GM21515 (cell line): Measurements from ENCODE around the gene QSER1.
"Not testable (repeated sequence)": the region's sequence is repeated elsewhere in the genome, so short reads cannot be mapped to it uniquely, and the experiment has no call there.

Experiments
- ATAC-seq: cut with Tn5 transposase; IDR thresholded peaks from one replicate; pipeline ENCODE4 v1.9.1; 2021; ENCODE audit not compliant: unreplicated experiment

Gene QSER1

DNA sequence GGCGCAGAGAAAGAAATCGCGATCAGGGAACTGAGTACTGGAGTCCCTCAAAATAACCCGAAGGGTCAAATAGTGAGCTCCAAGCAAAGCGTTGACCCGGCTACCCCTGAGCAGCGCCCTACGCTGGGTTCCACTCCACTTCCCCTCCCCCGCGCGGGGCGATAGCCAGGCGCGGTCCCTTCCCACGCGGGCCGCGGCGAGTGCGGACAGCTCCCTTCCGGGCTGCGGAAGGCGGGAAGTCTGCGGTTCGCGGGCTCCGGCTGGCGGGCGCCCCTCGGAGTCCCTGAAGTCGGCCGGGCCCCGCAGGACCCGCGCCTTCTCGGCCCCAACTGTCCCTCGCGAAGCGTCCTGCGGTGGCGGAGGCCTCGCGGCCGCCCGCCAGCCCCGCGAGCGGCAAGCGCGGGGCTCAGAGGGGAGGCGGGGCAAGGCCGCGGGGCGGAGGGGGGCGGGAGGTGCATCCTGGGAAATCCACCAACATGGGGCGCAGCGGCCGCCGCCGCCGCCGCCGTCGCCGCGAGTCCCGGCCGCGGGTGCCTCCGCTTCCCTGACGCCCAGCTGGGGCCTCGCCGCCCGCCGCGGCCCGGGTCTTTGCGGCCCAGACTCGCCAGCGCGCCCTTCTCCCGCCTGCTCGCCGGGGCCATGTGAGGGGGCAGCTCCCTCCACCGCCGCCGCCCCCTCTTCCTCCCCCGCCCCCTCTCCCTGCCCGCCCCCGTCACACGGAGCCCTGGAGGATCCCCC is at the start of gene QSER1:
QSER1 (plus strand) TSS at position 457 of the 738 bp plus-strand sequence. CDS start 315 bp downstream, outside the sequence.
- ATAC-seq, result peak; percentile 62

DNA sequence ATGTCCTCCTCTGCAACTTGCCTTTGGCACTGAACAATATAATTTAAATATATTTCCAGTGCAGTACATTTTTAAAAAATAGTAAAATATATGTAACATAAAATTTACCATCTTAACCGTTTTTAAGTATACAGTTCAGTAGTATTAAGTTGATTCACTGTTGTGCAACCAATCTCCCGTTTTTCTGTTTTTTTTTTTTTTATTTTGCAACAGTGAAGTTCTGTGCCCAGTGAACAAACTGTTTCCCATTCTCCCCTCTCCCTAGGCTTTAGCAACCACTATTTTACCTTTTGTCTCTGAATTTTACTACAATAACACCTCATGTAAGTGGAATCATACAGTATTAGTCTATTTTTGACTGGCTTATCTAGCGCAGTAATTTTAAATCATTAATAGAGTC is 49.1 kb upstream of the QSER1 start:
- ATAC-seq, result no peak

DNA sequence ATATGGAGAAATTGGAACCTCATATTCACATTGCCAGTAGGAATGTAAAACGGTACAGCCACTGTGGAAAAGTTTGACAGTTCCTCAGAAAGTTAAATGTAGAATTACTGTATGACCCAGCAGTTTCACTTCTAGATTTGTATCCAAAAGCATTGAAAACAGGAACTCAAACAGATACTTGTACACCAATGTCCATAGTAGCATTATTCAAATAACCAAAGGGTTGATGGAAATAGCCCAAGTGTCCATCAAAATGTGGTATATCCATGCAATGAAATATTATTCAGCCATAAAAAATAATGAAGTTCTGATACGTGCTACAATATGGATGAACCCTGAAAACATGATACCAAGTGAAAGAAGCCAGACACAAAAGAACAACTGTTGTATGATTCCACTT is 45.1 kb upstream of the QSER1 start:
- ATAC-seq, result no peak

DNA sequence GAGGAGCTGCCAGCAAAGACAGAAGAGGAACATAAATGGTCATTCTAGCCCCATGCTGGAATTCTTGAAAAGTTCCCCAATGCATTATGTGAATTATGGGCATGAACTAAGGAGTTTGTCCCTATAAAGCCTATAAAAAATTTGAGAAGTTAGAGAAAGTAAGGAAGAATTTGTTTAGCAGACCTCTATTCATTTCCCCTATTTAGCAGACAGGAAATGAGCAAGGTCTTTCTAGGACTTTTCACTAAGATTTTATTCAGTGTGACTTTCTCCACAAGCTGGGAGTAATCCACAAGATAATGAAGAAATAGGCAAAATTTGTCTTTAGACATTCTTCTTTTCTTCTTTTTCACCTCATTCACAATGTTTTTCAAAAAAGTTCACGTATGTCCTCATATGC is 42.9 kb upstream of the QSER1 start:
- ATAC-seq, result no peak

DNA sequence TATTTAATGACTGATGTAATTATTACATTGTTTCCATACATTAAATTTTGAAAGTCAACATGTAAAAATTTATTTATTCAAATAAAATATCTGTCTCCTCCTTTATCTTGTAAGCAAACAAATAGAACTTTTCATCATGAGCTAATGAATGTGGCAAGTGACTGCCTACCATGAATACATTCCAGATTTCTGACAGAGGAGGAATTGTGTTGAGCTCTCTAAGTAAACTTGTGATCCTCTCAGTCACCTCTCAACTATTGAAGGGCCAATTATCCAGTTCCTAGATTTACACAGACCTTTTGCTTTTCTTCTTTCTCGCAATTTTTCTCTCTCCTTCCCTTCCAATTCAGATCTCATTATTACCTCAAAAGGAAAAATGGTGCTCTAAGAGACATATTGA is 41.4 kb upstream of the QSER1 start:
- ATAC-seq, result no peak

DNA sequence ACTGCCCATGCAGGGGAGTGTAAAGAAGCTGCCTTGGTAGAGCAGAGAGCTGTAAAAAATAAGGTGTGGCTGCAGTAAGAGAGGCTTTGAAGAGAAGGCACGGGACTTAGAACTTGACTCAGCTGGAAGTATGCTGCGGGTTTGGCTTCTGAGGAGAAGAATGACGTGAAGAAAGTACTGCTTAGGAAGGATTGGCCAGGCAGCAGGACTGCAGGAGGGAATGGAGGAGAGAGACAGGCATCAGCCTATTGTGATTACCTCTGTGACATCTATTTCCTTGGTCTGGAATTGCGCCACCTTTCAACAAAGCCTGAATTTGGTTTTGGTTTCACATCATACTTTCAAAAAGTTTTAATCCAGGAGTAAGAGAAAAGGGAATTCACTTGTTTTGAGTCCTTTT is 40.4 kb upstream of the QSER1 start:
- ATAC-seq, result no peak

DNA sequence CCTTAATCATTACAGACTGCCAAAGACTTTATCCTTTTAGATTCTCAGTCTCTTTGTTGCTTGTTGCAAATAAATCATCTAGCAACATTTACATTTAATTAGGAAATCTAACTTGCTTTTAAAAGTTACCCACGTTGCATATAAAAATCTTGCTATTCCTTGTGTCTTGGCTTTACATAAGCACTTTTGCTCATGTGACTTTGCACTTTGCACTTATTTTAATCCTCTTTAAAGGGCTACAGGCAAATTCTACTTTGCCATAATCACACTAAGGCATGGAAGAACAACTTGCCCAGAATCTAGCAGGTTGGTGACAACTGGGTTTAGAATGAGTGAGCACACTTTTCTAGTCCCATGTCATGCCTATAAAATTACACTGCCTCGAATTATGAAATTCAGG is 37.0 kb upstream of the QSER1 start:
- no peak for ATAC-seq

DNA sequence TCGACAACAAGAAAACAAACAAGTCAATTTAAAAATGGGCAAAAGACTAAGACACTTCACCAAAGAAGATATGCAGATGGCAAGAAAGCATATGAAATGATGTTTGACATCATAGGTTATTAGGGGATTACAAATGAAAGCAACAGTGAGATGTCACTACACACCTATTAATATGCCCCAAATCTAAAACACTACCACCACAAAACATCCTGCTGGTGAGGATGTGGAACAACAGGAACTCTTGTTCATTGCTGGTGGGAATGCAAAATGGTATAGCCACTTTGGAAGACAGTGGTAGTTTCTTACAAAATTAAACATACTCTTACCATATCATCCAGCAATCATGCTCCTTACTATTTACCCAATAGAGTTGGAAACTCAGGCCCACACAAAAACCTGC is 33.9 kb upstream of the QSER1 start:
- ATAC-seq, result no peak

DNA sequence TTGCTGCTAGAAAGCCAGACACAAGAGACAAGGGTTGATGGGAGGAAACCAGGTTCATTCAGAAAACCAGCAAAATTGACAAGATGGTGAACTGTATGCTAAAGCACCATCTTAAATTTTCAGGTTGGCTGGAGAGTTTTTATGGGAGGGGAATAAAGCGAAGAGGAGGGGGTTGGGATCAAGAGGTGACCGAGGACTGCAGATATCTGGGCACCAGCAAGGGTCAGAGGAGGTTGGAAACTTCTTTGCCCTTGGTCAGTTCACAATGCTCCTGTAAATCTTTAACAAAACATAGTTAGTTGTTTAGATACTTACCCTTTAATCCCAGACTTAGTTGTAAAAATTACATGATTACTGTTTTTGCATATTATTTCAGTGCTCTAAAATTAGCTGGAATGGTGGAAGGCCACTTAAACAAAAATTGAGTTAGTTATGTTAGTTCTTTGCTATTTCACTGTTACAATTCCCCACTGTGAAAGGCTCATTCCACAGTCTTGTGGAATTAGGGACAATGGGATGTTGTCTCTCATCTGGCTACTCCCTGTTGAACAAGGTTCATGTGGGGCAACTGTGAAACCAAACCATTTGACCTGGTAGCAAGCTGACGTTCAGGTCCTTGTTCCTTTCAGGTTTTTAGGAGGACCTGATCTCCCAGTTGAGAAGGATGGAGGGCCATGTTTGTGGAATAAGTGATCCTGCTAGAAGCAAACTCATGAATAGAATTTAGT is 30.6 kb upstream of the QSER1 start:
- ATAC-seq, result no peak

DNA sequence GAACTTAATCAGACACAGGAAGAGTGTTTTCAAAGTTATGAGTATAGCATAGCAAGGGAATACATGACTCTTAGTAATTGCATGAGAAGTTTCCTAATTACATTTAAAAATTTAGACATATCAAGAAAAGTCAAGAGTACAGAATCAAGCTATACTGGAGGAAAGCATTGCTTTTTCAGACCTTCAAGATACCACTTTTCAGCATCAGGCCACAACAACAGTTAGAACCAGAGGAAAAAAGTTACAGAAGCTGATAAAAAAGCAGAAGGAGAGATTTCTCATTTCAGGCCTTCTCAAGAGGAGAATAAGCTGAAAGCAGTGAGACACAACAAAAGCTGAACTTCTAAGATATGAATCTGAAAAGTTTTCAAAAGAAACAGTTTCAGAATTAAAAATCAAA is 28.1 kb upstream of the QSER1 start:
- ATAC-seq, result no peak

DNA sequence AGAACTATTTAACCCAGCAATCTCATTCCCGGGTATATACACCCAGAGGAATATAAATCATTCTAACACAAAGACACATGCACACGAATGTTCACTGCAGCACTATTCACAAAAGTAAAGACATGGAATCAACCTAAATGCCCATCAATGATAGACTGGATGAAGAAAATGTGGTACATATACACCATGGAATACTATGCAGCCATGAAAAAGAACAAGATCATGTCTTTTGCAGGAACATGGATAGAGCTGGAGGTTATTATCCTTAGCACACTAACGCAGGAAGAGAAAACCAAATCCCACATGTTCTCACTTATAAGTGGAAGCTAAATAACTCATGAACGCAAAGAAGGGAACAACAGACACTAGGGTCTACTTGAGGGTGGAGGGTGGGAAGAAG is 23.9 kb upstream of the QSER1 start:
- ATAC-seq, result not testable (repeated sequence)

DNA sequence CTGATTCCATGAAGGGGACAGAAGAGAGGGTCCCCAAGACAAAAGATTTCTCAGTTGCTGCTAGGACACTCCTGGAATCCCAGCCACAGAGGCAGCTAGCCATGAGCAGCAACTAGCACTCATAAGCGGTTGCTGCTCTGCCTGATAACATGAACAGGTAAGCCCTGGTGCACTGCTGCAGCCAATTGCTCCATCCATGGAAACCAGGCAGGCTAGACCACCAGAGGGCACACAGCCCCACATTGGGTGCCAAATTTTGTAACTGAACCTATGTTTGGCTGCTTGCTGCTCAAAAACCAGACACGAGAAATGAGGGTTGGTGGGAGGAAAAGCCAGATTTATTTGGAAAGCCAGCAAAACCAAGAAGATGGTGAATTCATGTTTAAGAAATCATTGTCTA is 21.9 kb upstream of the QSER1 start:
- no peak for ATAC-seq

DNA sequence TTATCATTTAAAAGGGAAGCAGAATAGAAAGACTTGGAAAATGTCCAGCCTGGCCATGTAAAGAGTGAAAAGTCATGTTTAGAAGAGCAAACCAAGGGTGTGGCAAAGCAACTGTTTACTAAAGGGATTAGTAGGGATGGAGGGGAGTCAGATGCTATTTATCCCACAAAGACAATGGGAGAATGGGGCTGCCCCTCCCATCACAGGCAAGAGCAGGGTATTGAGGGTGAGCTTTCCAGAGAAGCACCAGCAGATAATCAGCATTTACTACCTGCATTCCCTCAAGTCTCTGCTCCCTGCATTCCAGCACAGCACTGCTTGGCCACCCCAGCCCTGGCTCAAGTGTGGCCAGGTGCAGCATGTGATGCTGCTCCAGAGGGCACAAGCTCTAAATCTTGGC is 18.5 kb upstream of the QSER1 start:
- no peak for ATAC-seq

DNA sequence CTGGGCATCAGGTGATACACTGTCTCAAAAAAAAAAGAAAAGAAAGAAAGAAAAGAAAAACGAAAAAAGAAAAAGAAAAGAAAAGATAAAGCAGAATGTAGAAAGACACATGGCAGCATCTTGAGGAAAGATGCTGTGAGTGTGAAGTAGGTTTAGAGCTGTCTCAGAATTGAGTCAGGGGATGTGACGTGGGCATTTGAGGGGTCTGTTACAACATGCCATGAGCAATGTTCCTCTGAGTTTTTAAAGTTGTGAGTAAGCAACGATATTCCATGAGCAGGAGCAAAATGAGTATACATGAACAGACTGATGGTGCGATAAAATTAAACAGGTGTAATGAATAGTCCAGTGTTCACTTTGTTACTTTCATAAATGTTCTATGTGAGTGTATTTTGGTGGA is 11.3 kb upstream of the QSER1 start:
- no peak for ATAC-seq

DNA sequence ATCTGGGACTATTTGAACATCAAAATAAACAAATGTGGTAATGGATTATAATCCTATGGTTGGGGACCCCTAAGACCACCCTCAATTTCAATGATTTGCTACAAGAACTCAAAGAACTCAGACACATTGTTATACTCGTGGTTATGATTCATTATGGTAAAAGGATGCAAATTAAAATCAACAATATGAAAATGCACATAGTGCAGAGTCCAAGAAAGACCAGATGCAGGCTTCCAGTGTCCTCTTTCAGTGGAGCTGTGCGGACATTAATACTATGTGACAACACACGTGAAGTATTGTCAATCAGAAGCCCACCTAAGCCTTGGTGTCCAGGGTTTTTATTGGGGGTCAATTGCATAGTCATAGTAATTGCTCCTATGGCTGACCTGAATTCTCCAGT is 9.2 kb upstream of the QSER1 start:
- no peak for ATAC-seq

DNA sequence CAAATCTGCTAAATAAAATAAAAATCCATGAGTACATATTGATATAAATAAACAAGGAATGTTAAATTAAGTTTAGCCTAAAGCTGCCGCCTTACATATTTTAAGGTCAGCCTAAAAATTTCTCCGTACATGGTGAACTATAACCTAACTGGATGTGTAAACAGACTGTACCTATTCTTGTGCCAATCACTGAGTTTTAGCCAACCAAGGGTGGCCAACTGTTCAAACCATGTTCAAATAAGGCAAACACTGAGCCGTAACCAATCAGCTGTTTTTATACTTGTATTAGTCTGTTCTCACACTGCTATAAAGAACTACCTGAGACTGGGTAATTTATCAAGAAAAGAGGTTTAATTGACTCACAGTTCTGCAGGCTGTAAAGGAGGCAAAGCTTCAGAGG is 8.6 kb upstream of the QSER1 start:
- no peak for ATAC-seq

DNA sequence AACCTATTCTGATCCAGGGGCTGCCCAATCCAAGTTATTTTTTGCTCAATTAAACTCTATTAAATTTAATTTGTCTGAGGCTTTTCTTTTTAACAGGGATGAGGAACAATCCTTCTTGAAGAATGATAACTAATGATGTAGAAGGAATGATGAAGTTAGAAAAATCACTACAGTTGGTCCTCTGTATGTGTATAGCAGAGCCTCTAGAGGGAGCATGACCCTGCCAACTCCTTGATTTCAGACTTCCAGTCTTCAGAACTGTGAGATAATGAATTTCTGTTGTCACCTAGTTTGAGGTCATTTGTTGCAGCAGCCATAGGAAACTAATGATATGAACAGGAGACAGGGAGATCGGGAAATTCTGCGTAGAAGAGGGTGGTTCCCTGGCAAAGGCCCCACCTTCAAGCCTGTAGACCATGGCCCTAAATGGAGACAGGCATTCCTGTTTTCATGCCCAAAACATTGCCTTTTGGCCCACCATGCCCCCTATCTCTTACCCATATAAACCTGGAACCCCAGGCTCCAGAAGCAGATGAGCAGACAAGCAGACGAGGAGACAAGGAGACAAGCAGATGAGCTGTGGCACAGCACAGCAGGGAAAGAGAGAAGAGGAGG is 7.7 kb upstream of the QSER1 start:
- ATAC-seq, result no peak

DNA sequence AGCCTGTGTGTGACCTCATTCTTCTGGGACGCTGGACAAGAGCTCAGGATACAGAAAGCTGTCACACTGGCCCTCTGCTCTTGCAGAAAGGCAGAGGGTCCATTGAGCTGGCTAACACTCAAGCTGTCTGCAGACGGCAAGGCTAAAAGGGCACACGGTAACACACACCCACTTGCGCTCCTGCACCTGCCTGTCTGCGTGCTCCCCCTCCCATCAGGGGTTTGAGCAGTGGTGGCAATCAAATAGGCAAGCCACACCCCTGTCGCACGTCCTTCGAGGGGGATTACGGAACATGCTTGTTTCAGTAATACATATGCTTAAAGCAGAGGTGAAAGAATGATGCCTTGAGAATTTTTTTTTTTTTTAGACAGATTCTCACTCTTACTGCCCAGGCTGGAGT is 7.1 kb upstream of the QSER1 start:
- ATAC-seq, result no peak

DNA sequence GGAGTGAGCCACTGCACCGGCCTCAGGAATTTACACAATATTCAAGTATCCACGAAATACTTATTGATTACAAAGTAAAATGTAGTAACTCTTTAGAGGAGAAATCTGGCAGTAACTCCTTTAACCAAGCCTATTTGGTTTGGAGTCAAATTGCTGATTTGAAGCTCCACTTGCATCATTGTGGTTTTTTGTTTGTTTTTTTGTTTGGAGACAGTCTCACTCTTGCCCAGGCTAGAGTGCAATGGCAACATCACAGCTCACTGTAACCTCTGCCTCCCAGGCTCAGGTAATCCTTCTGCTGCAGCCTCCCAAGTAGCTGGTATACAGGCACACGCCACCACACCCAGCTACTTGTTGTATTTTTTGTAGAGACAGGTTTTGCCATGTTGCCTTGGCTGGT is 6.4 kb upstream of the QSER1 start:
- ATAC-seq, result no peak

DNA sequence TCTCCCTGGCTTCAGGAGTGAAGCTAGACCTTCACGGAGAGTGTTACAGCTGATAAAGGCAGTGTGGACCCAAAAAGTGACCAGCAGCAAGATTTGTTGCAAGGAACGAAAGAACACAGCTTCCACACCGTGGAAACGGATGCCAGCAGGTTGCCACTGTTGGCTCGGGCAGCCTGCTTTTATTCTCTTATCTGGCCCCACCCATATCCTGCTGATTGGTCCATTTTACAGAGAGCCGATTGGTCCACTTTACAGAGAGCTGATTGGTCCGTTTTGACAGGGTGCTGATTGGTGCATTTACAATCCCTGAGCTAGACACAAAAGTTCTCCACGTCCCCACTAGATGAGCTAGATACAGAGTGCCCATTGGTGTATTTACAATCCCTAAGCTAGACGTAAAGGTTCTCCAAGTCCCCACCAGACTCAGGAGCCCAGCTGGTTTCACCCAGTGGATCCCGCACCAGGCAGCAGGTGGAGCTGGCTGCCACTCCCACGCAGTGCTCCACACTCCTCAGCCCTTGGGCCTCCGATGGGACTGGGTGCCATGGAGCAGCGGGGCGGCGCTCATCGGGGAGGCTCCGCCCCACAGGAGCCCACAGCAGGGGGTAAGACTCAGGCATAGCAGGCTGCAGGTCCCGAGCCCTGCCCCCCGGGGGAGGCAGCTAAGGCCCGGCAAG is 4.8 kb upstream of the QSER1 start:
- ATAC-seq, result not testable (repeated sequence)

DNA sequence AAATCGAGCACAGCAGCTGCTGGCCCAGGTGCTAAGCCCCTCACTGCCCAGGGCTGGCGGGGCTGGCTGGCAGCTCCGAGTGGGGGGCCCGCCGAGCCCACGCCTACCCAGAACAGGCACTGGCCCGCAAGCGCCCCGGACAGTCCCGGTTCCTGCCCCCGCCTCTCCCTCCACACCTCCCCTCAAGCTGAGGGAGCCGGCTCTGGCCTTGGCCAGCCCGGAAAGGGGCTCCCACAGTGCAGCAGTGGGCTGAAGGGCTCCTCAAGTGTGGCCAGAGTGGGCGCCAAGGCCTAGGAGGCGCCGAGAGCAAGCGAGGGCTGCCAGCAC is 4.3 kb upstream of the QSER1 start:
- ATAC-seq, result not testable (repeated sequence)

DNA sequence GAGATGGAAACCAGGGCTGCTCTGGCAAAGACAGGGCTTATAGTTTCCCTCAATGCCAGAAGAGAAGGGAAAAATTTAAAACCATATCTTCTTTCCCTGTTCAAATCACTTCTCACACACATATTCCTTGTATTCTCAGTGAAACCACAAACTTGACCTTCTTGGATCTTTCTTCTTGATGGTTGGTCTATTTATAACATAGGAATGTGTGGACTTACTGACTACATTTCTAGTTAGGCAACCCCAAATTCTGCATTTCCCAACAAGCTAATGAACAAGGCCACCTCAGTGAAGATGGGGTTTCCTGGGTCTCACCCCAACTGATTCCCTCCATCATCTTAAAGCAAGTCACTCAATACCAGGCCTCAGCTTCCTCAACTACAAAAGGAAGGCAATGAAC is 3.8 kb upstream of the QSER1 start:
- ATAC-seq, result no peak
